NCI-H82 treated with DMSO at 0.1 percent for 48 hours (cell line): ENCODE measurements around the gene ARHGAP22.

Source experiments
- DNase-seq: peaks from one replicate; lab custom pipeline; 2025; ENCODE audit not compliant: unreplicated experiment; lab: John Stamatoyannopoulos, UW

Gene ARHGAP22

GRCh38 chr10:48634198-48634983 lies 29.5 kb upstream of the ARHGAP22 start:
- DNase-seq = no peak

- DNase-seq = no peak
Measured at GRCh38 chr10:48633381-48634197, 28.7 kb upstream of the ARHGAP22 start.

- no peak for DNase-seq
Measured at GRCh38 chr10:48632166-48632565, 27.3 kb upstream of the ARHGAP22 start.

- peak; percentile 15 for DNase-seq
Measured at GRCh38 chr10:48627984-48628609, 23.2 kb upstream of the ARHGAP22 start.

- no peak for DNase-seq
Measured at GRCh38 chr10:48626986-48627731, 22.3 kb upstream of the ARHGAP22 start.

- no peak for DNase-seq
Measured at GRCh38 chr10:48626447-48626846, 21.6 kb upstream of the ARHGAP22 start.

- no peak for DNase-seq
Measured at GRCh38 chr10:48625826-48626134, 20.9 kb upstream of the ARHGAP22 start.

- DNase-seq = no peak
Measured at GRCh38 chr10:48623607-48624132, 18.8 kb upstream of the ARHGAP22 start.

GRCh38 chr10:48623009-48623408 lies 18.1 kb upstream of the ARHGAP22 start:
- no peak for DNase-seq

GRCh38 chr10:48620719-48621118 lies 15.8 kb upstream of the ARHGAP22 start:
- DNase-seq = no peak

- DNase-seq = no peak
Measured at GRCh38 chr10:48616436-48616835, 11.6 kb upstream of the ARHGAP22 start.

GRCh38 chr10:48614481-48615390 lies 9.9 kb upstream of the ARHGAP22 start:
- no peak for DNase-seq

GRCh38 chr10:48613016-48613415 lies 8.1 kb upstream of the ARHGAP22 start:
- no peak for DNase-seq

- no peak for DNase-seq
Measured at GRCh38 chr10:48612236-48612943, 7.5 kb upstream of the ARHGAP22 start.

- no peak for DNase-seq
Measured at GRCh38 chr10:48611133-48611532, 6.3 kb upstream of the ARHGAP22 start.

- no peak for DNase-seq
Measured at GRCh38 chr10:48610585-48611093, 5.8 kb upstream of the ARHGAP22 start.

GRCh38 chr10:48609899-48610584 lies 5.2 kb upstream of the ARHGAP22 start:
- DNase-seq = no peak

GRCh38 chr10:48609441-48609840 lies 4.6 kb upstream of the ARHGAP22 start:
- DNase-seq = no peak

GRCh38 chr10:48608976-48609375 lies 4.1 kb upstream of the ARHGAP22 start:
- no peak for DNase-seq
